GM21515 (cell line): Measurements from ENCODE around the gene MOG.

Source experiments
- ATAC-seq: cut with Tn5 transposase; IDR thresholded peaks from one replicate; pipeline ENCODE4 v1.9.1; 2021; ENCODE audit not compliant: unreplicated experiment

Gene MOG

DNA sequence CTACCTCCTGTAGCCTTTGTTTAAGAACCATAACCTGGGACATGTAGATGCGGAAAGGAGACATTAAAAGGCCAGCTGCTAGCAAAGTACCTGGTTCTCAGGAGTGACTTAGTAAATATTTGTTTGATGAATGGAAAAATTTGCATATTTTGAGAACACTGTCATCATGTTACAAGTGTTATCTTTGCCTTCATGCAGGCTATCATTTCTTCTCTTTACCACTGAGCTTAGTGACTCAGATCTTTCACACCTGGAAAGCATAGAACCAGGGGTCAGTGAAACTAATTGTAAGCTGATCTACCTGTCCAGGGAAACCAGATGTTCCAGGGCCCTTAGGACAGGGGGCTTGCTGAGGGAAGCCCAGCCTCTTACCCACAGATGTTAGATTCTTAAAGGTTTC is 18.7 kb downstream of the MOG start:
- ATAC-seq: no peak

DNA sequence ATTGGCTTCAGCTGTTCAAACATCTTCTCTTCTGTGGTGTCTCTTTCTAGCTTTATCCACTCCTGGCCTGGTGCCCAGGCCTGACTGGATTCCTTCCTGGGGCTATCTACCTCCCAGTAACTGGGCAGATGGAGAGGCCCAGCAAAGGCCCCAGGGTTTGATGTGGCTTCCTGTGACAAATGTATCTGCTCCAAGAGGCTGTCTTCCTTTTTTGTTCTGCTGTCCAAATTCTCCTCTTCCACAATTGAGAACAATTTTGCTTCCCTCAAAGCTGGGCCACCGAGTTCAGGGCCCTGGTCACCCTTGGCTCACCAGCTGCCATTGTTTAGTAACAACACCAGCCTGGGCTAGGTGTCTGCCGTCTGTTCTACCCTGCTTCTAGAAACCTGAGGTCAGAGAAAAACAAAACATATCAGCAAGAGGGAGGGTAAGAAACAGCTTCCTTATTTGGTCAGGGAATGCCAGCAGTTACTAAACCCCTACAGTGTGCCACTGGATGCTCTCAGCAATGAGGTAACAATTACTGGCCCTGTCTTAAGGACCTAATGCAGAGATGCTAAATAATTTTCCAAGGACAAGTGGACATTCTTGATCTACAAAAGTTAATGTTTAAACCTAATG is 20.2 kb downstream of the MOG start:
- ATAC-seq: no peak

- ATAC-seq: no peak
Measured at GRCh38 chr6:29678114-29678513, 21.2 kb downstream of the MOG start.

GRCh38 chr6:29679962-29680361 is 23.1 kb downstream of the MOG start:
- ATAC-seq: no peak

DNA sequence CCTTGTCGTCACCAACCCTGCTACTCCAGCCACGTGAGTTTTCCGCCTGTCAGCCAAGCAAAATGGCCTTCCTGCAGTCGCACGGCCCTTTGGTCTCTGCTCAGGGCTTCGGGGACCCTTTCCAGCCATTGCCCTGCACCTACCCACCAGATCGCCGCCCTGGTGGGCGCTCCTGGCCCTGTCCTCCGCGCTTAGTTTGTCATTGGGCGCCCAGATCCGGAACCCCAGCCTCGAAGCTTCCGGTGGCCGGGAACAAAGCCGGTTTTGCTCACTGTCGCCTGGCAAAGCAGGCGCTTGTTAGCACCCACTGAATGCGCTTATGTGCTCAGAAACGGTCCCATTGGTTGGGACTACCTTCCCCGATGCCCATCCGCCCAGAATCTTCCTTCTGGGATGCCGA is 23.5 kb downstream of the MOG start:
- ATAC-seq: no peak

DNA sequence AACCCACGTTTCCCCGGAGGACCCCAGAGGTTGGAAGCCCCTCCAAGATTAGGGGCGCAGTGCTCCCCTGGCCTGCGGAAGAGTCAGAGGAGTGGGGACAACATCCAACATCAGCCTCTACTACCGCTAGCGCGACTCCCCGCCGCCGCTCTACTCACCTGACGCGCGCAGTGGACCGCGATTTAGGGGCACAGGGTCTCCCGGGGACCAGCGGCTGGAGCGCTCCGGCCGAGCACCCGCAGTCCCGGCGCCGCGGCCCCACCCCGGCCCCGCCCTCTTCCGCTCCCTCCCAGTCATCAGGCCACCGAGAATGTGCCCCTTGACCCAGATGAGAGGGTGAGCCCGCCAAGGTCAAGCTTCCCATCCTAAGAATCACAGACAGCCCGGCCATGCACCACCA is 24.0 kb downstream of the MOG start, which contains the start of gene ZFP57:
ZFP57 (minus strand) TSS at position 249 of the 400 bp plus-strand sequence. CDS start 4,149 bp downstream, outside the sequence.
- no peak for ATAC-seq

DNA sequence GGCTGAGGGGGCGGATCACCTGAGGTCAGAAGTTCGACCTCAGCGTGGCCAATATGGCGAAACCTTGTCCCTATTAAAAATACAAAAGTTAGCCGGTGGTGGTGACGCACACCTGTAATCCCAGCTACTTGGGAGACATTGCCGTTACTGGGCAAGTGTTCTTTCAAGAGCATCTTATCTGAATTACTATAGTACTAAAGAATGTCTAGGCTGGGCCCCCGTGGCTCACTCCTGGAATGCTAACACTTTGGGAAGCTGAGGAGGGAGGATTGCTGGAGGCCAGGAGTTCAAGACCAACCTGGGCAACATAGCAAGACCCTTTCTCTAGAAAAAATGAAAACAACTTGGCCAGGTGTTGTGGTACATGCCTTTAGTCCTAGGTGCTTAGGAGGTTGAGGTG is 24.9 kb downstream of the MOG start:
- ATAC-seq: no peak

GRCh38 chr6:29685718-29686326 is 28.9 kb downstream of the MOG start:
- ATAC-seq: no peak

GRCh38 chr6:29694637-29695036 is 37.7 kb downstream of the MOG start:
- no peak for ATAC-seq

DNA sequence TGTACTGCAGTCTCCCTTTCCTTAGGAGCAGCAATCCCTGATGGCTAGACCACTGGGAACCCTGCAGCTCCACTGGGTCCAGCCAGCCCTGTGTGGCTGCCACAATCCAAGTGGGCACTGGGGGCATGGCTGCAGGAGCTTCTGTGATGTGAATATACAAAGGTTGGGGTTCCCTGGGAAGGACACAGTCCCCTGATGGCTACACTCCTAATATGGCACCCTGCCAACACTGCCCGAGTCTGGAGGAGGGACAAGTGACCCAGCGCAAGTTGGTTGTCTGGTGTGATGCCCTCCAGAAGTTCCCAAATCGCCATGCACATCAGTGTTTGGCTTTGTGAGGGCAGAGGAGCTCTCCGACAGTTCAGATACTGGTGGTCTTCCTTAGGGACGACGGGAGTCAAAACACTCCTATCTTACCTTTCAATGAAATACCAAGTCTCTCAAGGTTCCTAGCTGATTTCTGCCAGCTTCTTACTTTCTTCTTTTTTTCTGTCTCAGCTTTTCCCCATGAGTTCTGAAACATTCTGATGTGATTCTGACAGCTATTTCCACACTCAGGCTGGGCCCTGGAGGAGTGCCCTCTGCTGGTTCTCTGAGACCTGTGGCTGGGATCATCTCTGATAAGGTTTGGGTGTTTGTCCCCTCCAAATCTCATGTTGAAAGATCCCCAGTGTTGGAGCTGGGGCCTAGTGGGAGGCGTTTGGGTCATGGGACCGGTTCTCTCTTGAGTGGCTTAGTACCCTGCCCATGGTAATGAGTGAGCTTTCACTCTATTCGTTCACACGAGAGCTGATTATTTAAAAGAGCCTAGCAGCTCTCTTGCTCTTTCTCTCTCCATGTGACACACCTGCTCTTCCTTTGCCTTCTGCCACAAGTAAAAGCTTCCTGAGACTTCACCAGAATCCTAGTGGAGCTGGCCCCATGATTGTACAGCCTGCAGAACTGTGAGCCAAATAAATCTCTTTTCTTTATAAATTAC is 39.5 kb downstream of the MOG start:
- no peak for ATAC-seq

DNA sequence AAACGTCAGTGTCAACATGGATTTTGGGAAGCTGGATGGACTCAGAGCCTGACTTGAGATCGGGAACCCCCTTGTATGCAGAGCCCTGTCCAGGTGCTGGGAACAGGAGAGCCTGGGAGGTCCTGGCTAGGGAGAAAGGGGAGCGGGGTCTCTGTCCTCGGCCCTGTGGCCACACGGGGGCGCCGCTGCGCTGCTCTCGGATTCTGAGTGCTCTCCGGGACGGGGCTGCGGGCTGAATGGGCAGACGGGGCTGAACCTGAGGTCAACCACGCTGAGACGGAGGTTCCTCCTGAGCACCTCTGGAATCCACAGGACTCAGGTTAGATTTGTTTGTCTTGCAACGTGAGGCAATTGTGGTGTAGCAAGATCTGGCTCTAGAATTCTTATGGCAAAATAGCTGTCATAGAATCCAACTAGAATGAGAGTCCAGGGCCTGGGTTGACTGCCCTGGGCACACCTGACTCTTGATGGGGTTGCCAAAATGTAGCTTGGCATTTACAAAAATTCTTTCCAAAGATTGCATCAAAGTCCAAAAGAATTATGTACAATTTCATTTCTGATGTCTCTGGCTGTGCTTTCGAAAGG is 45.7 kb downstream of the MOG start:
- no peak for ATAC-seq

DNA sequence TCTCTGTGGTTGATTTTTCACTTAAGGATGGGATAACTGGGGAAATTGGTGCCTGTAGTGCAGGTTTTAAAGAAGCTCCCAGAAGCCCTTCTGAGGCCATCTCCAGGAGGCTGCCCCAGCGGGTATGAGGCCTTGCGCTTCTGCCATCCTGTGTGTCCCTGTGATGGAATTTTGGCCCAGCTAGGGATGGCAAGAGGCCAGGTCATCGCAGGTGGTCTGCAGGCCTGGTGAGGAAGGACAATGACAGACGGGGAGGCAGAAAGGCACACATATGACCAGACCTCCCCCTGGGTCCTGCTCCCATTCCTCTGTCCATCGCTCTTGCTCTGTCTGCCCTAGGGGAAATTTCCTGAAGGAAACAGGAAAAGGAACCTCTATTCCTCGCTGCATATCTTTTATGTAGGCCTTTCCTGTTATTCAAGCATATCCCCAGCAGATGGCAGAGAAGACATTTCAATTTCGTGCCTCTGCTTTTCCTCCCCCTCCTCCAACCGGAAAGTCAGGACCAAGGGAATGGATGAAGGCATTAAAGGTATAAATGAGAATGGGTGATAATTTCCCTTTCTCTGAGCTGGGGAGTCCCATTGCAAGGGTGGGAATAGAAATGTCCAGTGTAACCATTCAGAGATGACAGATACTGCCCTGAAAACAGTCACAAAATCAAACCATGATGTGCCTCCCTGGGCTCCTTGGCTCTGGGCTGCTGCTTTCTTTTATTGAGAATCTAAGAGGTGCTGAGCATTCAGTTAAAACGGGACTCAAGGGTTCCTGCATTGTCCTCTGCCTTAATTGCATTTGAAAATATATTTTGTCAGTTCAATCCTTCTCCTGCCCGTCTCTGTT is 48.7 kb downstream of the MOG start:
- ATAC-seq: no peak

GRCh38 chr6:29708432-29709179 is 51.7 kb downstream of the MOG start:
- ATAC-seq: no peak

DNA sequence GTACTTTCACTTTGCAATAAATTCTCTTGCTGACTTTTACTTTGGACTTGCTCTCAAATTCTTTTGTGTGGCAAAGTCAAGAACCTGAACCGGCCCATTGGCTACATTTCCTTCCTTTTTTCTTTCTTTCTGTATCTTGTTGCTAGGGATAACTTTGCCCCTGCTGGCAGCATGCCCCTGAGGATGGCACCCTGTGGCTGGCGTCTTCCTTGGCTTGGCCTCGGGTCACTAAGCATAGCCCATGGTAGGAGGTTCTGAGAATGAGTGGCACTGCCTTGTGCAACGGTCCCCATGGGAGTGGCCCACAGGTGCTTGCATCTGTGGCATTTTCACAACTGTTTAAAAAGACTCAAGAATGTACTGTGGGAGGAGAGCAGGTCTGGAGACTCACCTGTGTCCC is 52.3 kb downstream of the MOG start:
- no peak for ATAC-seq

GRCh38 chr6:29710281-29710941 is 53.5 kb downstream of the MOG start:
- ATAC-seq: no peak

- ATAC-seq: no peak
Measured at GRCh38 chr6:29720863-29721262, 64.0 kb downstream of the MOG start.
